K562 (cell line): ENCODE results near the gene ANXA9. TPM values are rescaled to one million over a fixed set of nuclear protein-coding genes. Genes with fewer than 3 reads are reported as not detected.

Experiments
- ATAC-seq: fragments of 200-7000 bp; cut with Tn5 transposase; 3 replicates; pipeline ENCODE4 v1.9.1; 2020; ENCODE audit warnings: moderate library complexity
- BruUV-seq: library from RNA; stranded (reverse); fragments of 400-500 nt; replicated peaks from 2 replicates; lab custom pipeline; 2021; lab: Mats Ljungman, UMichigan
- CTCF ChIA-PET: fragments of 300-600 bp; formaldehyde crosslinking; extraction: SDS; loops from one replicate; lab custom pipeline; 2021; ENCODE audit warnings: low intra/inter-chr PET ratio; lab: Yijun Ruan, JAX
- POLR2A ChIA-PET: fragments of 300-600, 350-650 bp; sonication (Branson Sonifier 250); formaldehyde crosslinking; extraction: SDS; loops from one replicate; lab custom pipeline; 2021; ENCODE audit warnings: antibody characterized with exemption, inconsistent platforms; lab: Yijun Ruan, JAX
- DNase-seq, 4 experiments: peaks; one replicate each; pipeline versions ENCODE4 v3.0.0 to v3.0.0-alpha.2; 2011 to 2018; ENCODE audit warnings: low spot score in 3 of 4, mixed read lengths in 3 of 4; ENCODE audit errors: extremely low read depth in 1 of 4
- FAIRE-seq: peaks from 2 replicates; lab custom pipeline; 2011; peaks lifted over from hg19 to GRCh38; lab: Jason Lieb, UNC
- H2AFZ ChIP-seq: 2 replicates; pipeline ENCODE4 v1.6.0; 2011; ENCODE audit warnings: low read depth, low read length, control low read depth, inconsistent platforms
- H3K27ac ChIP-seq: fragments of 200-600 bp; 3 replicates; pipeline ENCODE4 v1.8.0; 2011; ENCODE audit warnings: low read depth, mild to moderate bottlenecking, control low read depth, inconsistent platforms, low read length, moderate library complexity, mixed read lengths; ENCODE audit errors: extremely low read depth
- H3K27me3 ChIP-seq, 2 experiments: fragments of 300-600 bp in 1 of 2; 2 replicates in 1 of 2; 3 replicates in 1 of 2; pipeline versions ENCODE4 v1.6.0 to v1.8.0; 2011; ENCODE audit warnings: inconsistent platforms in 2 of 2, low read length in 2 of 2, mild to moderate bottlenecking in 1 of 2, mixed read lengths in 1 of 2, moderate library complexity in 1 of 2; ENCODE audit not compliant: control insufficient read depth in 2 of 2, insufficient read depth in 2 of 2
- H3K36me3 ChIP-seq: fragments of 300-600 bp; 3 replicates; pipeline ENCODE4 v1.8.0; 2011; ENCODE audit warnings: mild to moderate bottlenecking, low read length, inconsistent platforms; ENCODE audit not compliant: control insufficient read depth, insufficient read depth
- H3K4me1 ChIP-seq, 2 experiments: fragments of 200-600 bp in 1 of 2; replicated peaks in 1 of 2; 2 replicates in 1 of 2; 3 replicates in 1 of 2; pipeline versions ENCODE4 v1.5.1 to v1.8.0; 2011; ENCODE audit warnings: inconsistent platforms in 2 of 2, low read length in 2 of 2, mild to moderate bottlenecking in 1 of 2, mixed read lengths in 1 of 2, moderate library complexity in 1 of 2; ENCODE audit not compliant: control insufficient read depth in 2 of 2, insufficient read depth in 2 of 2
- H3K4me2 ChIP-seq: 2 replicates; pipeline ENCODE4 v1.6.1; 2011; ENCODE audit warnings: low read length, control low read depth, inconsistent platforms, mixed read lengths; ENCODE audit not compliant: insufficient read depth
- H3K4me3 ChIP-seq: fragments of 200-600 bp; sonication (generic), shearing (Covaris generic); 2 replicates; pipeline ENCODE4 v1.5.1; 2016; ENCODE audit warnings: control low read depth, inconsistent platforms
- H3K79me2 ChIP-seq: fragments of 200-600 bp; 3 replicates; pipeline ENCODE4 v1.8.0; 2011; ENCODE audit warnings: low read length, inconsistent platforms; ENCODE audit not compliant: control insufficient read depth, insufficient read depth
- H3K9ac ChIP-seq, 2 experiments: 2 replicates each; pipeline versions ENCODE4 v1.6.0 to v1.6.1; 2011; ENCODE audit warnings: low read depth in 2 of 2, low read length in 2 of 2, control low read depth in 1 of 2, inconsistent platforms in 1 of 2, mild to moderate bottlenecking in 1 of 2, mixed read lengths in 1 of 2; ENCODE audit not compliant: insufficient read depth in 1 of 2
- H3K9me1 ChIP-seq: one replicate; pipeline ENCODE4 v1.6.0; 2011; ENCODE audit warnings: inconsistent platforms, mild to moderate bottlenecking, low read length, moderate library complexity; ENCODE audit not compliant: control insufficient read depth, insufficient read depth
- H3K9me3 ChIP-seq: replicated peaks from 2 replicates; pipeline ENCODE4 v1.5.1; 2011; ENCODE audit warnings: low read depth, low read length, inconsistent platforms; ENCODE audit not compliant: control insufficient read depth, insufficient read depth
- H4K20me1 ChIP-seq: replicated peaks from 2 replicates; pipeline ENCODE4 v1.6.1; 2011; ENCODE audit warnings: low read length, inconsistent platforms, mixed read lengths; ENCODE audit not compliant: control insufficient read depth, insufficient read depth
- NR1H2 ChIP-seq: sonication (generic); formaldehyde crosslinking; IDR thresholded peaks from 2 replicates; pipeline ENCODE4 v1.4.0; 2020; ENCODE audit warnings: mild to moderate bottlenecking, missing genetic modification reagents
- POLR2A ChIP-seq: fragments of 450-650 bp; conservative IDR thresholded peaks from 2 replicates; pipeline ENCODE4 v1.6.1; 2016
- ZNF592 ChIP-seq: fragments of 450-650 bp; IDR thresholded peaks from 2 replicates; pipeline ENCODE4 v1.6.1; 2017; ENCODE audit warnings: antibody characterized with exemption, mild to moderate bottlenecking
- WGBS: fragments of 100-300 bp; shearing (Covaris generic); methylation state at CpG from one replicate; pipeline ENCODE4 v1.1.6; 2016; ENCODE audit warnings: low coverage, mixed read lengths; ENCODE audit not compliant: insufficient coverage; ENCODE audit errors: missing lambda C conversion rate; 5-methylcytosine and 5-hydroxymethylcytosine counted together
- in situ Hi-C: fragments of 300-500 bp; cut with MboI; formaldehyde crosslinking; loops from 4 replicates; pipeline ENCODE4 v1.15.0; 2018; ENCODE audit warnings: inconsistent platforms, mixed read lengths
- intact Hi-C: fragments of 100-400 bp; cut with micrococcal nuclease; formaldehyde crosslinking; loops from 2 replicates; pipeline ENCODE4 v1.14.2; 2022
- polyA plus RNA-seq, 8 experiments: library from polyadenylated mRNA; depleted of rRNA in 4 of 8; stranded (reverse) in 5 of 8; unstranded in 3 of 8; fragments of >200 nt; fragmentation: Nextera tagmentation in 2 of 8; fragmentation: Illumina TruSeq in 1 of 8; extraction: Ambion mirVana in 2 of 8; extraction: Trizol in 1 of 8; gene quantifications; 2 replicates each; pipeline versions ENCODE4 v1.2.1 to v1.2.3, GENCODE V29; 2011 to 2014; ENCODE audit warnings: inconsistent platforms in 1 of 8, missing spikeins in 1 of 8
- total RNA-seq, 7 experiments: library from RNA; depleted of rRNA in 6 of 7; stranded (reverse); fragments of >200 nt in 6 of 7; fragmentation: Illumina TruSeq in 2 of 7; extraction: Trizol in 2 of 7; gene quantifications; 2 replicates each; pipeline versions ENCODE4 v1.2.1 to v1.2.3, GENCODE V29; 2011 to 2021; ENCODE audit warnings: low replicate concordance in 1 of 7

ANXA9 gene
- total and polyA plus RNA-seq, 9 of the 15 experiments (the other 6 are each of a cell fraction or from before 2014, with no cell fraction given) = 0.24 to 1.6 (median 0.57) TPM

GRCh38 chr1:150961756-150962155 lies 20.3 kb upstream of the ANXA9 start:
- CTCF ChIA-PET = no interaction called here

More at GRCh38 chr1:150961756-150962155, 20.3 kb upstream of the ANXA9 start:
- ATAC-seq (peak; percentile 15), FAIRE-seq (peak; percentile 52), DNase-seq (no peak)
- no peaks in the 10 kb centered on the region for H3K79me2 ChIP-seq
- peaks cover 89% of the 10 kb centered on the region for H3K36me3 ChIP-seq
- H3K9me1 ChIP-seq = no peaks in the 10 kb centered on the region
- no TSS peak for BruUV-seq
- 57% methylated on average over 4 of the region's 4 CpGs for WGBS
- no peak overlapping the region for H3K9ac ChIP-seq
- no peak overlapping the region for H2AFZ ChIP-seq
- in situ Hi-C loops (no loop called here), intact Hi-C loops (no loop called here)
- no peak overlapping the region for H3K27ac ChIP-seq
- 0 out of 2 replicates have a peak, but pooled peaks cover 6% of the 10 kb centered on the region for H4K20me1 ChIP-seq
- no peak overlapping the region for H3K4me3 ChIP-seq
- no peaks in the 10 kb centered on the region; a peak in 1 of 5 replicates for H3K4me1 ChIP-seq
- POLR2A ChIA-PET = interaction anchor here (0.7 to 5.6 kb wide), 3 partner anchors 10 to 14 kb away, joined by 5 to 58 read pairs (median 15); partner anchors contain the start of gene CERS2
- H3K9me3 ChIP-seq = no peaks in the 10 kb centered on the region
- H3K4me2 ChIP-seq = no peak overlapping the region
- TF ChIP-seq POLR2A = peak; percentile 11; the same call in 1 of the 2 replicates
- no peak for TF ChIP-seq NR1H2 (CRISPR knock-in tag)
- no peak for TF ChIP-seq ZNF592
- TF ChIP-seq, all 486 proteins: peak for 1
- H3K27me3 ChIP-seq = no peaks in the 10 kb centered on the region
